H7 (cell line): ENCODE measurements around the gene ARPC1A. TPM values are rescaled to one million over a fixed set of nuclear protein-coding genes. Genes with fewer than 3 reads are reported as not detected.
"Not testable (repeated sequence)": the region's sequence is repeated elsewhere in the genome, so short reads cannot be mapped to it uniquely, and the experiment has no call there.

ENCODE experiments used
- DNase-seq: peaks from one replicate; pipeline ENCODE4 v3.0.0; 2012
- H3K27me3 ChIP-seq: 2 replicates; pipeline ENCODE4 v1.6.0; 2011; ENCODE audit warnings: mild to moderate bottlenecking, low read length; ENCODE audit not compliant: control insufficient read depth, insufficient read depth
- H3K36me3 ChIP-seq: replicated peaks from 2 replicates; pipeline ENCODE4 v1.5.1; 2011; ENCODE audit warnings: low read length; ENCODE audit not compliant: control insufficient read depth, insufficient read depth
- H3K4me3 ChIP-seq: 2 replicates; pipeline ENCODE4 v1.5.1; 2011; ENCODE audit warnings: low read depth, mild to moderate bottlenecking, control low read depth, low read length, moderate library complexity; ENCODE audit not compliant: insufficient read depth
- total RNA-seq: library from RNA; depleted of rRNA; stranded (reverse); fragments of >200 nt; shearing (Covaris generic); gene quantifications from 2 replicates; pipeline ENCODE4 v1.2.3, GENCODE V29; 2014

The ARPC1A gene
- total RNA-seq, 1 experiment from 2014 or later, result 168 TPM

- no peak for DNase-seq
- no peak overlapping the region for H3K4me3 ChIP-seq
- H3K27me3 ChIP-seq, result no peaks in the 10 kb centered on the region
- no peaks in the 10 kb centered on the region; the same call in 1 of the 2 replicates for H3K36me3 ChIP-seq
Measured at GRCh38 chr7:99309111-99309510, 16.6 kb upstream of the ARPC1A start.

DNA sequence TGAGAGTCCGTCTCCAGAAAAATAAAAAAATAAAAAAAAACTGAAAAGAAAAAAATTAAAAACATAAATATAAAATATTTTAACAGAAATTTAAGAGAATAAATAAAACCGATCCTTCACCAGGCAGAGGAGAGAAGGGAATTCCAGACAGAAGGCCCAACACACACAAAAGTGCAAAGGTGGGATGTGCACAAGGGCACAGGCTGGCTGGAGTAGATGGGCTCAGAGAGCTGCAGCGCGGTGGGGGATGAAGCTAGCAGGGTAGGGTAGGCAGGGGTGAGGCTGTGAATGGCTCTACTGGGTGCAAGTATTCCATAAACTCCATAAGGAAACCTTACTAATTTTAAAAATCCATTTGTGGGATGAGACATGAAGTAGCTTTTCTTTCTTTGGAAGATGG is 15.7 kb upstream of the ARPC1A start:
- no peak for DNase-seq
- no peaks in the 10 kb centered on the region; the same call in 1 of the 2 replicates for H3K36me3 ChIP-seq
- H3K27me3 ChIP-seq, result no peaks in the 10 kb centered on the region
- no peak overlapping the region for H3K4me3 ChIP-seq

GRCh38 chr7:99311702-99312101 is 14.0 kb upstream of the ARPC1A start:
- H3K36me3 ChIP-seq, result no peaks in the 10 kb centered on the region; the same call in 1 of the 2 replicates
- no peak overlapping the region for H3K4me3 ChIP-seq
- no peaks in the 10 kb centered on the region for H3K27me3 ChIP-seq
- no peak for DNase-seq

DNA sequence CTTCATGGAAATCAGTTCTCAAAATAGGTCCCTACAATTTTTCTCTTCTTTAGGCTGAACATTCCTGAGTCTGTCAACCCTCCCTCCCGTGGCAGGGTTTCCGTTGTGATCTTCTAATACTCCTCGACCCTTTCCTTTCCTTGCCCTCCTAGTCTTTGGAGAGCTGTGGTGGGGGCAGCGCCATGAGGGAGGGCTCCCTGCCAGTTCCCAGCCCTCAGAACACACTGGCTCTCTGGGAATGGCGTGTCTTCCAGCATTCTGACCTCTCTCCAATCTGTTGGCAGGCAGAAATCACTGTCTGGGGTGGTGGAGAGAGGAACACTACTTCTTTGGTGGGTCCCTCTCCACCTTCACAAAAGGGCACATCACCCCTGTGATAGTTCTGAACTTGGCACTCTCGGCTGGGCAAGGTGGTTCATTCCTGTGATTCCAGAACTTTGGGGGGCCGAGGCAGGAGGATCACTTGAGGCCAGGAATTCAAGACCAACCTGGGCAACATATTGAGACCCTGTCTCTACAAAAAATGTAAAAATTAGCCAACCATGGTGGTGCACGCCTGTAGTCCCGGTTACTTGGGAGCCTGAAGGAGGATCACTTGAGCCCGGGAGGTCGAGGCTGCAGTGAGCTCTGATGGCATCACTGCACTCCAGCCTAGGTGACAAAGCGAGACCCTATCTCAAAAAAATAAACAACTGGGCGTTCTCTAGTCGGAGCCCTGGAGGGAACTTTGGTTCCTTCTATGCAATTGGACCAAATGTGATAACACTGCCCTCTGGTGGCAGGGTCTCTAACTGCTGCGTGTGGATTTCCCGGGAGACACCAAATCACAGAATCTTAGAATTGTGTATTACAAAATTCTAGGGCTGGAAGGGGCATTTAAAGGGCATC is 13.1 kb upstream of the ARPC1A start:
- H3K4me3 ChIP-seq, result no peak overlapping the region
- no peaks in the 10 kb centered on the region; the same call in 1 of the 2 replicates for H3K36me3 ChIP-seq
- H3K27me3 ChIP-seq, result no peaks in the 10 kb centered on the region
- DNase-seq, result peak; percentile 81

DNA sequence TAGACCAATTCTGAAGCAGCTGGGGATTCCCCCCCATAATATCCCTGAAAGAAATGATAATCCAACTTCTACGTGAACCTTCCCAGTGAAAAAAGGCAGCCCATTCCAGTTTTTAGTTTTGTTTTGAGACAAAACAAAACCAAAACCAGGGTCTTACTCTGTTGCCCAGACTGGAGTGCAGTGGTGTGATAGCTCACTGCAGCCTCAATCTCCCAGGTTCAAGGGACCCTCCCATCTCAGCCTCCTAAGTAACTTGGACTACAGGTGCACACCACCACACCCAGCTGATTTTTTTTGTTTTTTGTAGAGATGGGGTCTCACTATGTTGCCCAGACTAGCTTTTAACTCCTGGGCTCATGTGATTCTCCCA is 12.5 kb upstream of the ARPC1A start:
- no peak for DNase-seq
- Histone ChIP-seq H3K27me3 (no peaks in the 10 kb centered on the region), H3K4me3 (no peak overlapping the region)

GRCh38 chr7:99314504-99314903 is 11.2 kb upstream of the ARPC1A start:
- DNase-seq, result no peak
- no peaks in the 10 kb centered on the region; the same call in 1 of the 2 replicates for H3K36me3 ChIP-seq
- no peak overlapping the region for H3K4me3 ChIP-seq
- H3K27me3 ChIP-seq, result no peaks in the 10 kb centered on the region

More for the DNA sequence above, 12.5 kb upstream of the ARPC1A start:
- no peaks in the 10 kb centered on the region; the same call in 1 of the 2 replicates for H3K36me3 ChIP-seq

GRCh38 chr7:99320371-99320770 is 5.3 kb upstream of the ARPC1A start:
- no peak for DNase-seq
- no peak overlapping the region for H3K4me3 ChIP-seq
- no peaks in the 10 kb centered on the region for H3K27me3 ChIP-seq
- no peaks in the 10 kb centered on the region for H3K36me3 ChIP-seq

DNA sequence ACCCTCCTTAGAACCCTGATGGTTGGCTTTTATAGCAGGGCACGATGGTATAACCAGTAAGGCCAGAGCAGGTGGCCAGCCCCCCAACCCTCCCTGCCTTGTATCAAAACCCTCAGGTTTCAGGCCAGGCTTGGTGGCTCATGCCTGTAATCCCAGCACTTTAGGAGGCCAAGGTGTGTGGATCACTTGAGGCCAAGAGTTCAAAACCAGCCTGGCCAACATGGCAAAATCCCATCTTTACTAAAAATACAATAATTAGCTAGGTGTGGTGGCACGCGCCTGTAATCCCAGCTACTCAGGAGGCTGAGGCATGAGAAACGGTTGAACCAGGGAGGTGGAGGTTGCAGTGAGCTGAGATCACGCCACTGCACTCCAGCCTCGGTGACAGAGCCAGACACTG is 3.0 kb upstream of the ARPC1A start:
- not testable (repeated sequence) for H3K36me3 ChIP-seq, H3K27me3 ChIP-seq, H3K4me3 ChIP-seq, DNase-seq

DNA sequence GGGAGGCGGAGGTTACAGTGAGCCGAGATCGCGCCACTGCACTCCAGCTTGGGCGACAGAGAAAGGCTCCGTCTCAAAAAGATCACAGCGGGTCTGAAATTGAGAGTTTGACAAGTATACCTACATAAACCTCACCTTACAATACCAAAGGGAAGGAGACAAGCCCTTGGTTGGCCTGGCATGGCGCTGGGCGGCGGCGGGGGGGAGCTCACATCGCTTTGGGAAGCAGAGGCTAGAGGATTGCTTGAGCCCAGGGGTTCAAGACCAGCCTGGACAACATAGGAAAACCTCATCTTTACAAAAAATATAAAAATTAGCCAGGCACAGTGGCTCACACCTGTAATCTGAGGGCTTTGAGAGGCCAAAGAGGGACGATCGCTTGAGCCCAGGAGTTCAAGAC is 1.1 kb upstream of the ARPC1A start:
- no peaks in the 10 kb centered on the region for H3K36me3 ChIP-seq
- DNase-seq, result no peak
- no peak overlapping the region for H3K4me3 ChIP-seq
- no peaks in the 10 kb centered on the region for H3K27me3 ChIP-seq

DNA sequence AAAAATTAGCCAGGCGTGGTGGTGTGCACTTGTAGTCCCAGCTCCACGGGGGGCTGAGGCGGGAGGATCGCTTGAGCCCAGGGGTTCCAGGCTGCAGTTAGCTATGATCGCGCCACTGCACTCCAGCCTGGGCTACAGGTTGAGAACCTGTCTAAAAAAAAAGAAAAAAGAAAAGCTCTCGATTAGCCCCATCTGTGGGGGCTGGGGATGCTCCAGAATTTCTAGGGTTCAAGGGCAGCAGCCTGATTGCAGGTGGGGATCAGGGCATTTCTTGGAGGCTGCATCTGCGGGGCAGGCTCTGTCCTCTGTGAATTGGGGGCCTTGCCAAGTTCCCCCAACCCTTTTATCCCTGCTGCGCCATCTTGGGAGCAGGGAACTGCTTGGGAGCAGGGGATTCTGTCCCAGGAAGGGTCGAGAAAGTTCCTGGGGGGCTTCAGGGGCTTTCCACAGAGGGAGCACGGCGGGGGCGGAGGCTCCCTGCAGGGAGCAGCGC is 651 bp upstream of the ARPC1A start:
- Histone ChIP-seq H3K4me3 (peak overlapping the region; percentile 92), H3K27me3 (no peaks in the 10 kb centered on the region), H3K36me3 (no peaks in the 10 kb centered on the region)
- DNase-seq, result no peak

DNA sequence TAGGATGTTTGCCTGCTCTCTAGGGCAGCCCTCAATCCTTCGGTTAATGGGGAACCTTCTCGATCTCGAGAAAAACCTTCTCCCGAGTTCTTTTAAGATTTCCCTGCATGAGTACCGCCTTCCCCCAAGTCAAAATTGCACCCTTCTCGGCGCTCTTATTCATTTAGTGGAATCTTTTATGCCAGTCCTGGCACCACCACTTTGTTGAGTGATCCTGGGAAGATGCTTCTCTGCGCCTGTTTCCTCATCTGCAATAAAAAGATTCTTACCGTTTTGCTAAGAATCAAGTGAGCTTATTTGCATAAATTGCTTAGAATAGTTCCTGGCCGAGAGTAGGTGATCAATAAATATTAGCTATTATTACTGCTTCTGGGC is 697 bp downstream of the ARPC1A start:
- H3K36me3 ChIP-seq, result no peaks in the 10 kb centered on the region
- no peaks in the 10 kb centered on the region for H3K27me3 ChIP-seq
- no peak for DNase-seq
- peak overlapping the region; percentile 92 for H3K4me3 ChIP-seq

DNA sequence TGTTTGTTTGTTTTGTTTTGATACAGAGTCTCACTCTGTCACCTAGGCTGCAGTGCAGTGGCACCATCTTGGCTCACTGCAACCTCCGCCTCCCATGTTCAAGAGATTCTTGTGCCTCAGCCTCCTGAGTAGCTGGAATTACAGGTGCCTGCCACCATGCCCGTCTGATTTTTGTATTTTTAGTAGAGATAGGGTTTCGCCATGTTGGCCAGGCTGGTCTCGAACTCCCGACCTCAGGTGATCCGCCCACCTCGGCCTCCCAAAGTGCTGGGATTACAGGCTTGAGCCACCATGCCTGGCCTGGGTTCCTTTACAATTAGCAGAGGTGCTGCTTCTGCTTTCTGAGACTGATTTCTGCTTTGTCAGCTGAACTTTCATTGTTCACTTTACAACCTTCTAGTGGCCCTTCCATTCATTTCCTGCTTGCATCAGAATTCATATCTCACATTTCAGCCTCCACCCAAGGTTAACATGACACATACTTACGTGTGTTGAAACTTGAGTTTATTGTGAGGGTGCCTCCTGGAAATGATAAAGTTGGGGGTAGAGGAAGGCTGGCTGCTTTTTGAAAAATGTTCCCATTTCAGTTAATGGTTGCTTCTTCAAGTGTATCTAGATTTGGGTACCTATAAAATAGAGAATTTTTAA is 4.7 kb downstream of the ARPC1A start:
- not testable (repeated sequence) for H3K36me3 ChIP-seq, DNase-seq, H3K4me3 ChIP-seq, H3K27me3 ChIP-seq

DNA sequence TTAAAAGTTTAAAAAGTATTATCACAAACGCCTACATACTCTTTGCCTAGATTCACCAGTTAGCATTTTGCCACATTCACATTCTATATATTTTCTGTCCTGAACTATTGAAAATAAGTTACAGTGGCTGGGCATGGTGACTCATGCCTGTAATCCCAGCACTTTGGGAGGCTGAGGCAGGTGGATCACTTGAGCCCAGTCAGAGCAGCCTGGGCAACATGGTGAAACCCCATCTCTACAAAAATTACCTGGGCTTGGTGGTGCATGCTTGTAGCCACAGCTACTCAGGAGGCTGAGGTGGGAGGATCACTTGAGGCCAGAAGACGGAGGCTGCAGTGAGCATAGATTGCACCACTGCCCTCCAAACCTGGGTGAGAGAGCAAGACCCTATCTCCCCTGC is 5.3 kb downstream of the ARPC1A start:
- H3K36me3 ChIP-seq, result peaks cover 3% of the 10 kb centered on the region
- no peak for DNase-seq
- no peak overlapping the region for H3K4me3 ChIP-seq
- H3K27me3 ChIP-seq, result no peaks in the 10 kb centered on the region

DNA sequence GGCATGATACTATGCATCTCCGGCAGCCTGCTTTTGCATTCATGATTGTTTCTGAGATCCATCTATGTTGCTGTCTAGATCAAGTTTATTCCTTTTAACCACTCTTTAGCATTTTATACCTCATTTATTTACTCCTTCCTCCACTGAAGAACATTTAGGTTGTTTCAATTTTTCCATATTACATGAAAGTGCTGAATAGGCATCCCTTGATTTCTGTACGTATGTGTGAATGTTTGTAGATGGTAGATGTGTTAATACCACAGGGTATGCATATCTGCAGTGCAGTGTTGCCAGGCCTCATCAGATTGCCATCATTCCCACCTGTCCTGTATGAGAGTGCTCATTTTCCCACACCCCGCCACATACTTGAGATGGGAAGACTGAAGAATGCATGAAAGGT is 13.9 kb downstream of the ARPC1A start:
- H3K4me3 ChIP-seq, result no peak overlapping the region
- no peaks in the 10 kb centered on the region for H3K27me3 ChIP-seq
- peaks cover 8% of the 10 kb centered on the region for H3K36me3 ChIP-seq
- DNase-seq, result no peak

DNA sequence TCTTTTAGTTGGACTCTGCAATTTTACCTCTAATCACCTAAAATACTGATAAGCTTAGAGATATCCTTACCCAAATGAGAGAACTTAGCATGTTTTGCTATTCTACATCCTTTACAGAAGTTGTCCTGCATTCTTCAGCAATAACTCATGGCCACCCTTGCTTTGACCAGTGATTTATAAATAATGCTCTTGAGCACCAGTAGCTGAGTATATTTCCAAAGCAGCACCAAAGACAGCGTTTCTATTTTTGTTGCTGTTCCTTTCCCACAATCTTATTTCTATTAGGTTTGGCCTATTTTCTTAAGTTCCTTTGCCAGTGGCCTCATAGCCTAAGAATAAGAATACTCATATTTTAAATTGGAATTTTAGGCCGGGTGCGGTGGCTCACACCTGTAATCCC is 15.0 kb downstream of the ARPC1A start:
- DNase-seq, result no peak
- H3K36me3 ChIP-seq, result peaks cover 8% of the 10 kb centered on the region

More for the DNA sequence above, 15.0 kb downstream of the ARPC1A start:
- Histone ChIP-seq H3K4me3 (no peak overlapping the region), H3K27me3 (no peaks in the 10 kb centered on the region)
